KOPT-K1 (cell line): ENCODE results near the gene ATF7.
"Not testable (repeated sequence)": the region's sequence is repeated elsewhere in the genome, so short reads cannot be mapped to it uniquely, and the experiment has no call there.

ENCODE experiments used
- H3K27ac ChIP-seq: fragments of 200-600 bp; sonication (generic); 2 replicates; pipeline ENCODE4 v1.5.1; 2016; ENCODE audit warnings: antibody characterized with exemption, mild to moderate bottlenecking, low read depth, low read length; ENCODE audit not compliant: poor library complexity, severe bottlenecking
- H3K36me3 ChIP-seq: fragments of 200-600 bp; sonication (generic); 2 replicates; pipeline ENCODE4 v1.5.1; 2017; ENCODE audit warnings: antibody characterized with exemption, mild to moderate bottlenecking, low read length, moderate library complexity; ENCODE audit not compliant: insufficient read depth
- H3K9me3 ChIP-seq: fragments of 200-600 bp; sonication (generic); 2 replicates; pipeline ENCODE4 v1.5.1; 2017; ENCODE audit warnings: antibody characterized with exemption, low read length, mild to moderate bottlenecking; ENCODE audit not compliant: insufficient read depth, poor library complexity, severe bottlenecking

ATF7 gene

DNA sequence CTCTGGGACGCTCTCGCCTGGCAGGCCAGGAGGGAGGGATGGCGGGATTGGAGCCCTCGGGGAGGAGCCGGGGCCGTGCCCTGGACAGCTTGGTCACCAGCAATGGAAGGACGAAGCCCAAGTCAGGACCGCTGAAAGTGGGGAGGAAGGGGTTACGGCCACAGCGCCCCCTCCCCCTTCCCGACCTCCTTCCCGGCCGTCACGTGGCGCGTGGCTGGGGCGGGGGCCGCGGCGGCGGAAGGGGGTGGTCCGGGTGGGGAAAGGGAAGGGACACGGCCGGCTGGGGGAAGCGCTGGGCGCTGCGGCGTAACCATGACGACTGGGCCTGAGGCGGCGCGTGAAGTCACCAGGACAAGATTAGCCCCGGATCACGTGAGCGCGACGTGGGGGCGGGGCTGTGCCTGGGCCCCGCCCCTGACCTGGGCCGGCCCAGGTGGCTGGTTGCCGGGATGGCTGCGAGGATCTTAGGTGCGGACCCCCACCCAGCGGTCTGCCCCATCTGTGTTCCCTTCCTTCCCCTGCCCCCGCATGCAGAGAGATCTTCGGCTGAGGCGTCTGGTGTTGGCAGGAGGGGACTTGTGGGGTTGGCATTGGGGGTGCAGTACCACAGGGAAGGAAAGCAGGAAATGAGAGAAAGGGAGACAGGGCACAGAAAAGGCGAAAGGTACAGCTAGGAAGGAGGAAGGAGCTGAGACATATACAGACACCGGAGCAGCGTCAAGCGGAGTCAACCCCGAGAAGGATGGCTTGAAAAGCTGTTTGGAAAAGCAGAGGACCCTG, 133.2 kb downstream of the ATF7 start:
- Histone ChIP-seq H3K27ac (peak overlapping the region; percentile 31), H3K36me3 (peaks cover 2% of the 10 kb centered on the region; the same call in 1 of the 2 replicates), H3K9me3 (no peaks in the 10 kb centered on the region)

DNA sequence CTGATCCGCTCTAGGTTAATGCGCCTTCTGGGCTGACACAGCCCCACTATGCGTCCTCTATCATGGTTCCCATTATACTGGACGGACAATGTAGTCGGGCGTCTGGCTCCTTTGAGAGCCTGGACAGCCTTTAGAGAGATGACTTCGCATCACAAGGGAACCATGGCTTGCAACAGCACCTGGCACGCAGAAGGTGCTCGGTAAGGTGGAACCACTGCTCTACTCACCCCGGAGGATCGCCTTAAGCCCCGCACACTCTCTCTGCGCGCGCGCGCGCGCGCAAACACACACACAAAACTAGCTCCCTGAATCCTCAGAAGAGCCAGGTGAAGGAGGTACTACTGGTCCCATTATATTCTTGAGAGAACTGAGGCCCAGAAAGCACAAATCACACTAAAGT, 134.0 kb downstream of the ATF7 start:
- Histone ChIP-seq H3K27ac (no peak overlapping the region), H3K36me3 (peaks cover 10% of the 10 kb centered on the region), H3K9me3 (no peaks in the 10 kb centered on the region)

DNA sequence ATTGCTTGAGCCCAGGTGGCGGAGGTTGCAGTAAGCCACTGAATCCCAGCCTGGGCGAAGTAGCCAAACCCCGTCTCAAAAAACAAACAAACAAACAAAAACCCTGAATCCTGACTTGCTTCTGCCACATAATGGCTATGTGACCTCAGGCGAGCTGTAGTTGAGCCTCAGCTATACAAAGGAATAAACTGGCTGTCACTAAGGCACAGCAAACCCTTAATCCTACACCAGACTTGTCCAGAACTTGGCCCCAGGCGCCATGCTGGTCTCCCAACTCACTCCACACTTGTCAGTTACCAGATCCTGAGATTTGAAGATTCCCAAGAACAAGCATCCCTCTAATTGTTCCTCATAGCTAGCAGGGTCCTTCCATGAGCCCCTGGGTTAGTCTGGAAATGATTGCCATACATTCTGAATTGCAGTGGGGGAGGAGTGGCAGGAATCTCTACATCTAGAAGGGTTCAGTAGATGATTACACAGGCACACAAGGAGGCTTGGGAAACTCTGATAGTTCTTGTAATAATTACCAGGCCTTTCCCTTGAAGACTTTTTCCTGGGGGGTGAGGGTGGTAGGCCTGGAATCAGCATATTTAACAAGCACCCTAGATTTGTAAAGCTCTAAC, 136.8 kb downstream of the ATF7 start:
- Histone ChIP-seq H3K27ac (no peak overlapping the region), H3K36me3 (peaks cover 38% of the 10 kb centered on the region), H3K9me3 (no peaks in the 10 kb centered on the region)

DNA sequence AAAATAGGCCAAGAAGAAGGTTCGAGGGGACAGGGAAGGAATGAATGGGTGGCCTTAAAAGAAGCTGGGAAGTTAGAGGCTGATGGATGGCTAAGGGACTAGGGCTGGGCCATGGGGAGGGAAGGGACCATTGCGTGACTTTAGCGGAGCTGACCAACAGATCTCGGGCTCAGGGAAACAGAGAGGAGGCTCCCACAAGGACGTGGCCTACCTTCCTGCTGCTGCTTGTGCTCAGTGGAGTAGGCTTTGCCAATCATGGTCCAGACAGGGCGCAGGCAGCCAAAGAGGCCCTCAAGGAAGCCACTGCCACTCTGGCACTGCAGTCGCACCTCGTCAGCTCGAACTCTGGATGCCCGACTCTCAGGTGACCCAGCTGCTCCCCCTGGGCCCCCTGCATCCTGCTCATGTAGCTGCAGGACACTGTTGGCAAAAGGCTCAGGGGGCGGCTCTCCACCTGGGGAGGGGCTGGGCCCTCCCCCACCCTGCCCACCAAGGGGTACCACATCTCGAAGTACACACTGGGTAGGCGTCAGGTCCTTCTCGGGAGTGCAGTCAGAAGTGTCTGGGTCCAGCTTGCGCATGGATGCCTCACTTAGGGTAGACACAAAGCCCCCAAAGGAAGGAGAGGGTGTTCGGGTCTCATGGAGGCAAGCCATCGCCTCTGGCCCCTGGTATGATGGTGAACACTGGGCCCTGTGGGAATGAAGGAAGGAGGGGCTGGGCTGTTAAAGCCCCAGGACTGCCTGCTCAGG, 139.3 kb downstream of the ATF7 start:
- Histone ChIP-seq H3K36me3 (peaks cover 63% of the 10 kb centered on the region), H3K27ac (no peak overlapping the region), H3K9me3 (no peaks in the 10 kb centered on the region)

DNA sequence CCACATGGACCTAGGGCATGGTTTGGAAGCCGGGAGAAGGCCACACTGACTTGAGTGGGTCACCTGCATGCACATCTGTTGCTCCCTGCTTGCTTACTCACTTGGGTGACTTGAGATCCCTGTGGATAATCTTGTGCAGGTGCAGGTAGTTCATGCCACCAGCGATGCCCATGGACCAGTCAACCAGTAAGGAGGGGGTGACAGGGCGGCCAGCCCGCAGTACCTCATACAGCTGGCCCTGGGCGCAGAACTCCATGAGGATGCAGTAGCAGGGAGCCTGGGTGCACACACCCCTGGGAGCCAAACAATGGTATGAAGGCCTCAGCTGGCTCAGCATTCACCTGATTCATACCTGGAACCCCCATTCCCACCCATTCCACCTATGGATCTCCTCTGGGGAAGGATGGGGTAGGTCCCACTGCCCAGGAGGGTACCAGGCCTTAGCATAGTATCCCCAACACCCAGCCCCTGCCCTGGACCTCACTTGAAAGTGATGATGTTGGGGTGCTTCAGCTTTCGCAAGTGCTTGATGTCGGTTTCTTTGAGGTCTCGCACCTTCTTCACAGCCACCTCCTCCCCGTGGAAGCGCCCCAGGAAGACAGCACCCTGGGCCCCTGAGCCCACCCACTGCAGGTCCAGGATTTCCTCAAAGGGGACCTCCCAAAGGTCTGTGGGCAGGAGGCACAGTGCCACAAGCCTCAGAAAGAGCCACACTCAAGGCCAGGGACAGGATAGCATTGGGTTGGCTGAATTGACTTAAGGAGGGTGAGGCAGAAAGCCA, 140.0 kb downstream of the ATF7 start:
- Histone ChIP-seq H3K36me3 (peaks cover 70% of the 10 kb centered on the region), H3K9me3 (no peaks in the 10 kb centered on the region), H3K27ac (no peak overlapping the region)

DNA sequence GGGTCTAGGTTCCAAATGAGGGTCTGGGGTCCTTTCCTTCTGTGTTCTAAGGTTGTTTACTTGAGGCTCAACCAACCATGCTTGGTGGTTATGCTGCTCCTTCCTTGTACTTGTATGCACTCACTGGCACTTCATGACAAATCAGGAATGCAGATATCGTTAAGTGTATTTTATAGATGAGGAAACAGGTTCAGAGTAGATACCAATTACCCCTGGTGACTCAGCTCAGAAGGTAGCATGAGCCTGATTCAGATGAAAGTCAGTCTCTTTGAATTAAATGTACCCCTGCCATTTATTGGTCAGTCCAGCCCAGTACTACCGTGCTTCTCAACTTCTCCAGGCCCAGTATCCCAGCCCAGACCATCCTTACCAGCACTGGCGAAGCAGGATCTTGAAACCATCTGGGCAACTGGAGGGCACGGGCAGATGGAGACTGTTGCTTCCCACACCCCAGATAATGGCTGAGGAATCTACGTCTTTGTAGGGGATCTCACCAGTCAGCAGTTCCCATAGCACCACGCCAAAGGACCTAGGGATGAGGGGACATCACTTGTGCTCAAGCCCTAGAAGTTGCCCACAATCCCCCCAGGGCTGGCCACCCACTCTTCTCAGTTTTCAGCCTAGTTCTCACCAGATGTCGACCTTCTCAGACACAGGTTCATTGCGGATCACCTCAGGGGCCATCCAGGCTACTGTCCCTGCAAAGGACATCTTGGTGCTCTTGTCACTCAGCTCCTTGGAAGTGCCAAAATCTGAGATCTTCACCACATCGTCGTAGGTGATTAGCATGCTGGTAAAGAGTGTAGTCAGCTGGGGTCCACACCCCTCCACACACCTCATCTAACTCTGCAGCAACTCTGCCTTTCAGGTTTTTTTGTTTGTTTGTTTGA, 141.3 kb downstream of the ATF7 start:
- Histone ChIP-seq H3K27ac (no peak overlapping the region), H3K9me3 (no peaks in the 10 kb centered on the region), H3K36me3 (peaks cover 83% of the 10 kb centered on the region)

DNA sequence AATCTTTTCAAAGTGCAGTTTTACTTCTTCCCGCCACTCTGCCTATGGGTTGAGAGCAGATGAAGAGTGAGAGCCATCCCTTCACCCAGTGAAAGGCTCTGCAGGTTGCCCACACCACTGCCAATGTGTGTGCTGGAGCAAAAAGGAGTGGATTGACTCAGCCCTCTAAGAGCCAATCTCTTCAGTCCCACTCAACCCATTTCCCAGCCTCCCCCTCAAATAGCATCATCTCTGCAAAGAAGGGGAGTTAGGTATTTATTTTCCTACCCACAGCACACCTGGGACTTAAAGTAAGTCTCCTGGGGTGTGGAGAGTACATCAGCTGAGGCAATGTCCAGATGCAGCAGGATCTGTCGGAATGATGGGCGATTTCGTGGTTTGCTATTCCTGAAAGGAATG, 142.2 kb downstream of the ATF7 start:
- H3K36me3 ChIP-seq, result peaks cover 92% of the 10 kb centered on the region
- no peak overlapping the region for H3K27ac ChIP-seq
- H3K9me3 ChIP-seq, result no peaks in the 10 kb centered on the region

DNA sequence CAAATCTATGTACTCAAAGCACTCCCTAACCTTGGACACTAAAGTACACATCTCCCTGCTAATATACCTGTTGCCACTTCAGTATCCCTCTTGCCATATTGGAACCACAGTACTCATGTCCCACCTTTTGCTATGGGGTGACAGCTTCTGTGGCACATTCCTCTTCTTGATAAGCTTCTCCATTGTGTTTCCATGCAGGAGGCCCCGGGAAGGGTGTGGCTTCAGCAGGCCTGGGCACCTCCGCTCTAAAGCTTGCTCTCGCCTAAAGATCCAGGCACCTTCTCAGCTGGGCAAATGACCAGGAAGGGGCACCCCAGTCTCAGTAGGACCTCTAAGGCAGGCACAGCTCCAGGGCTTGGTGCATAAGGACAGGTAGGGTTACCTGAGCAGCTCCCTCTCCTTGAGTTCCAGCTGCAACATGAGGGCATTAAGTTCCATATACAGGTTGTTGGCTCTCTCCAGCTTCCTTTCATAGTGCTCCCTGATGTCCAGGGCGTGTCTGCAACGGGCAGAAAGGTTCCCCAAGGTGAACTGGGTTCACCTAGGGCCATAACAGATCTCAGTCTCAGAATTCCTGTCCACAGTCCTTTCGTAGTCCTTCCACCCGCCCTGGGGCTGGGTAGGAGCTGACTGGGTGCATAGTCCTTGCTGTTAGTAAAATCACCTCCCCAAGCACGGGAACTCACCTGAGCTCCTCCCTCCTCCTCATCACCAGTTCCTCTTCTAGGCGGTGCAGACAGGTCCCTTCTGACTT, 142.8 kb downstream of the ATF7 start:
- Histone ChIP-seq H3K27ac (no peak overlapping the region), H3K36me3 (peaks cover 98% of the 10 kb centered on the region), H3K9me3 (no peaks in the 10 kb centered on the region)

DNA sequence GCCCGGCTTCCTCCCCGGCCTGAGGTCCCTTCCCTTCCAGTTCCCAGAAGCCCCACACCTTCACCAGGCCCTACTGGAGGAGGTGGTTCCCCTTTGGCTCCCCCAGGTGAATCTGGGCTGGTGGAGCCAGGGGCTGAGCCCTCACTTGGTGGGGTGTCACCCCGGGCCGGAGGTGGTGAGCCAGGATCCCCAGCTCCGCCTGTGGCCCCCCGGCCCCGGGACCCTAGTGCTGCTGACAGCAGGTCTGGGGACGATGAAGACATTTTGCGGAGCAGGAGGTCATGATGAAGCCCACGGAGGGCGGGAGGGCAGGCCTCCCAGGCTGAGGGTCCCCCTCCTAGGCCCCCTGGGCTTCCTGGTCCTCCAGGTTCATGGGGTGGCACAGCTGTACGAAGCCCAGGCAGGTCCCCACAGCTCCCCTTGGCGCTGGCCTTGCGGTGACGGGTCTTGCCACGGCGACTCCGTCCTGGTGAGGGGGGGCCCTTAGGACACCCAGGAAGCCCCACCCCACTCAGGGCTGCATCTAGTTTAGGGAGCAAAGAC, 143.5 kb downstream of the ATF7 start:
- no peaks in the 10 kb centered on the region for H3K9me3 ChIP-seq
- H3K27ac ChIP-seq, result no peak overlapping the region
- H3K36me3 ChIP-seq, result peaks cover 100% of the 10 kb centered on the region

DNA sequence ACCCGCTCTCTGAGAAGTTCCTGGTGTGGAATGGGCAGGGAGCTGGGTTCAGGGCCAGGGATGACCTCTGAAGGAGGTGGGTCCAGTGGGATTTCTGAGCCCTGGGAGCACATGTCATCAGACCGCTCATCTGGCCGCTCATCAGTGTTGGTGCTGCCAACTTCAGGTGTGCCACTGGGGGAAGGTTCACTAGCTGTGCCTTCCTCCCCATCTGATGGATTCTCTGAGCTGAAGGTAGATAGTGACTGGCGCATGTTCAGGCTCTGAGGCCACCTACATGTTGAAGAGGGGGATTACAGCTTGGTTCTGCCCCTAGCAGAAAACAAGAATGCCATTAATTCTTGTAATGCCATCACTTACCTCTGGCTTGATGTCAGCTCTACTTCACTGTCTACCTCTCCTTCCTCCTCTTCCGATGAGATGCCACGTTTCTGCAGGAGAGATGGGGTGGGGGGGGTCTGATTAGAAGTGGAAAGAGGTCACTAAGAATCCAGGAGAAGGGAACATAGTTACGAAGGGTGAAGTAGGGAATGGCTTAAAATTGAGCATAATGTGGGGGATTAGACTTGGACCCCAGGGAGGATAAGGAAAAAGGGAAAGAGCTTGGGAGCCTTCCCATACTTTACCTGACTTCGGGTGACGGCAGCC, 144.1 kb downstream of the ATF7 start:
- no peak overlapping the region for H3K27ac ChIP-seq
- peaks cover 100% of the 10 kb centered on the region for H3K36me3 ChIP-seq
- H3K9me3 ChIP-seq, result no peaks in the 10 kb centered on the region

DNA sequence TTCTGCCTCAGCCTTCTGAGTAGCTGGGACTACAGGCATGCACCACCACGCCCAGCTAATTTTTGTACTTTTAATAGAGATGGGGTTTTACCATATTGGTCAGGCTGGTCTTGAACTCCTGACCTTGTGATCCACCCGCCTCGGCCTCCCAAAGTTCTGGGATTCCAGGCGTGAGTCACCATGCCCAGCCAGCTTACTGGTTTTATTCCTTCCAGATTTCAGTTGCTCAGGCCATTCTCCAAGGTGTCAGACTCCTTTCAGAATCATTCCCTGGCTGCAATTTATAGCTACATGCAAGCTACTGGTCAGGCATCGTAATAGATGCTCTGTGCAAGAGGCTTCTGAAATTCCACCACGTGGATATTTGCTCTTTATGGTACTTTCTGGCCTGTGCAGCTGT, 144.7 kb downstream of the ATF7 start:
- H3K27ac ChIP-seq, H3K9me3 ChIP-seq: not testable (repeated sequence)
- H3K36me3 ChIP-seq, result peaks cover 100% of the 10 kb centered on the region

DNA sequence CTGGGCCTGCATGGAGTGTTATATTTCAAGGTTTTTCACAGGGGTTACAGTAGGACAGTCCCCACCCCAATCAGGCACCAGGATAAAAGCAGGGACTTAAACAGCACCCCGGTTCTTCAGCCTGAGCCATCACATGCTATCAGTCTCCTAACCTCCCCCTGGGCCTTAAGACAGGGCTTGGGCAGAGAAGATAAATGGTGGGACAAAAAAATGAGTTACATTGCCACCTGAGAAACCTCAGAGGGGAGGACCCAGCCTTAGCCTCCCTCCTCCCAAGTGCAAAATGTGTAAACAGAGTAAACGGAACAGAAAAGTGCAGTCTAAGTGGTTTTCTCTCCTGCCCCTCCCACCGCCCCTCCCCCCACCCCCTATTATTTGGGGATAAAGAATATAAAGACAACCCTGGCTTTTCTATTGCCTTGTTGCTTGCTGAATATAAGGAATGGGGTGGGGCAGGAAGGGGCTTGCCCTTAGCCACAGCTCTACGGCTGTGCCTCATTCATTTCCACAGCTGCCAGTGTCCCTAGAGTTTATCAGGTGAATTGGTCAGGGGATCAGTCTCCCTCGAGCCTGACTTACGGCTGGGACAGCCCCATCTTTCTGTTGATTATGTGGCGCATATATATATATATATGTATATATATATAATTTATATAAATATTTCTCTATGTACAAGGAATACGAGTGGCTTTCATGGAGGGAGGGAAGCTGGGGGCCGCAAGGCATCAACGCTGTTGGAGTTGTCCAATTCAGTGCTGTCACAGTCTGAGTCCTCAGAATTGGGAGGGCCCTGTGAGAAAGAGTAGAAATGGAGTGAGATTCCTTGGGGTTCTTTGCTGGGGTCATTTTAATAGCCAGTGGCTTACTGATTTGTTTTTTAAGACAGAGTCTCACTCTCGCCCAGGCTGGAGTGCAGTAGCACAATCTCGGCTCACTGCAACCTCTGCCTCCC, 145.4 kb downstream of the ATF7 start:
- no peaks in the 10 kb centered on the region for H3K9me3 ChIP-seq
- H3K27ac ChIP-seq, result no peak overlapping the region
- H3K36me3 ChIP-seq, result peaks cover 100% of the 10 kb centered on the region
